ENCODE data around the gene TMEM181. TPM values are rescaled to one million over a fixed set of nuclear protein-coding genes. Genes with fewer than 3 reads are reported as not detected.

The TMEM181 gene
- total and polyA plus RNA-seq, 2 of the 13 experiments (the other 11 are each of a cell fraction or from before 2014, with no cell fraction given): 59.1 to 108 TPM

DNA sequence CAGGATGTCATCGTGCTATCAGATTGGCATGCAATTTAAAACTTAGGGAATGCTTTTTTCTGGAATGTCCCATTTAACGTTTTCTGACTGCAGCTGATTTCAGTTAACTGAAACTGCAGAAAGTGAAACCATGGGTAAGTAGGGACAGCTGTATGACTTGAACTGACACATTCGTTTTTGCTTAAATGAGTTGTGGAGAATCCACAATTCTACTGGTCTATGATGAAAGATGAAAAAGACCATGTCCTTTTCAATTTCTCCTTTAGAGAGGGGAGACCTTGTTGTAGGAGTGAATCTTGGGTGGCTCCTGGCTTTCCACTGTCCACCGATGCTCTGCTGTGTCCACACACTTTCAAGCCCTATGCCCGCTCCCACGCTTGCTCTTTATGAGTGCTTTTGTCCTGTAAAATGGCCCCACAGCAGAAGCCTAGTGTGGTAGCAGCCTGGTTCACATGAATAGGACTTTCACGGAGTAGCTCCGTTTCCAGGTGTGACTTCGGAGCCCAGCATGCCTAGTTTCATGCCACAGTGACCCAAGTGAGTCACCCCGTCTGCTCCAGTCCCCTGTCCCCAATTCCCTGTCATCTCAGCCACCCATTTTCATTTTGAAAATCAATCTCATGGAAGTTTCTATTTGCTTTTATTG is 62.8 kb downstream of the TMEM181 start (continued):
- TF ChIP-seq, protein P1, sequence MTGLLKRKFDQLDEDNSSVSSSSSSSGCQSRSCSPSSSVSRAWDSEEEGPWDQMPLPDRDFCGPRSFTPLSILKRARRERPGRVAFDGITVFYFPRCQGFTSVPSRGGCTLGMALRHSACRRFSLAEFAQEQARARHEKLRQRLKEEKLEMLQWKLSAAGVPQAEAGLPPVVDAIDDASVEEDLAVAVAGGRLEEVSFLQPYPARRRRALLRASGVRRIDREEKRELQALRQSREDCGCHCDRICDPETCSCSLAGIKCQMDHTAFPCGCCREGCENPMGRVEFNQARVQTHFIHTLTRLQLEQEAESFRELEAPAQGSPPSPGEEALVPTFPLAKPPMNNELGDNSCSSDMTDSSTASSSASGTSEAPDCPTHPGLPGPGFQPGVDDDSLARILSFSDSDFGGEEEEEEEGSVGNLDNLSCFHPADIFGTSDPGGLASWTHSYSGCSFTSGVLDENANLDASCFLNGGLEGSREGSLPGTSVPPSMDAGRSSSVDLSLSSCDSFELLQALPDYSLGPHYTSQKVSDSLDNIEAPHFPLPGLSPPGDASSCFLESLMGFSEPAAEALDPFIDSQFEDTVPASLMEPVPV (CRISPR knock-in tag; IDR thresholded peaks at IDR 0.05): no peak
- TF ChIP-seq SCMH1 (CRISPR knock-in tag; IDR thresholded peaks at IDR 0.05; ENCODE audit: borderline replicate concordance): no peak
- no peak for TF ChIP-seq SIX1 (CRISPR knock-in tag; IDR thresholded peaks at IDR 0.05; ENCODE audit: borderline replicate concordance)
- no peak for TF ChIP-seq ZBTB42 (CRISPR knock-in tag; IDR thresholded peaks at IDR 0.05)
- TF ChIP-seq, protein P2, sequence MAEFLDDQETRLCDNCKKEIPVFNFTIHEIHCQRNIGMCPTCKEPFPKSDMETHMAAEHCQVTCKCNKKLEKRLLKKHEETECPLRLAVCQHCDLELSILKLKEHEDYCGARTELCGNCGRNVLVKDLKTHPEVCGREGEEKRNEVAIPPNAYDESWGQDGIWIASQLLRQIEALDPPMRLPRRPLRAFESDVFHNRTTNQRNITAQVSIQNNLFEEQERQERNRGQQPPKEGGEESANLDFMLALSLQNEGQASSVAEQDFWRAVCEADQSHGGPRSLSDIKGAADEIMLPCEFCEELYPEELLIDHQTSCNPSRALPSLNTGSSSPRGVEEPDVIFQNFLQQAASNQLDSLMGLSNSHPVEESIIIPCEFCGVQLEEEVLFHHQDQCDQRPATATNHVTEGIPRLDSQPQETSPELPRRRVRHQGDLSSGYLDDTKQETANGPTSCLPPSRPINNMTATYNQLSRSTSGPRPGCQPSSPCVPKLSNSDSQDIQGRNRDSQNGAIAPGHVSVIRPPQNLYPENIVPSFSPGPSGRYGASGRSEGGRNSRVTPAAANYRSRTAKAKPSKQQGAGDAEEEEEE (CRISPR knock-in tag; IDR thresholded peaks at IDR 0.05; ENCODE audit: borderline replicate concordance): no peak
- TF ChIP-seq, protein P3, sequence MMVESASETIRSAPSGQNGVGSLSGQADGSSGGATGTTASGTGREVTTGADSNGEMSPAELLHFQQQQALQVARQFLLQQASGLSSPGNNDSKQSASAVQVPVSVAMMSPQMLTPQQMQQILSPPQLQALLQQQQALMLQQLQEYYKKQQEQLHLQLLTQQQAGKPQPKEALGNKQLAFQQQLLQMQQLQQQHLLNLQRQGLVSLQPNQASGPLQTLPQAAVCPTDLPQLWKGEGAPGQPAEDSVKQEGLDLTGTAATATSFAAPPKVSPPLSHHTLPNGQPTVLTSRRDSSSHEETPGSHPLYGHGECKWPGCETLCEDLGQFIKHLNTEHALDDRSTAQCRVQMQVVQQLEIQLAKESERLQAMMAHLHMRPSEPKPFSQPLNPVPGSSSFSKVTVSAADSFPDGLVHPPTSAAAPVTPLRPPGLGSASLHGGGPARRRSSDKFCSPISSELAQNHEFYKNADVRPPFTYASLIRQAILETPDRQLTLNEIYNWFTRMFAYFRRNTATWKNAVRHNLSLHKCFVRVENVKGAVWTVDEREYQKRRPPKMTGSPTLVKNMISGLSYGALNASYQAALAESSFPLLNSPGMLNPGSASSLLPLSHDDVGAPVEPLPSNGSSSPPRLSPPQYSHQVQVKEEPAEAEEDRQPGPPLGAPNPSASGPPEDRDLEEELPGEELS (CRISPR knock-in tag; IDR thresholded peaks at IDR 0.05): no peak

All from HepG2 (cell line).